ENCODE data around the gene TRIM77. TPM values are rescaled to one million over a fixed set of nuclear protein-coding genes. Genes with fewer than 3 reads are reported as not detected.
A peak's percentile ranks its signal among the peaks of the same experiment; 100 is the strongest.
"Not testable (repeated sequence)": the region's sequence is repeated elsewhere in the genome, so short reads cannot be mapped to it uniquely, and the experiment has no call there.

Gene TRIM77
- total RNA-seq, 1 experiment from 2014 or later, result not detected

DNA sequence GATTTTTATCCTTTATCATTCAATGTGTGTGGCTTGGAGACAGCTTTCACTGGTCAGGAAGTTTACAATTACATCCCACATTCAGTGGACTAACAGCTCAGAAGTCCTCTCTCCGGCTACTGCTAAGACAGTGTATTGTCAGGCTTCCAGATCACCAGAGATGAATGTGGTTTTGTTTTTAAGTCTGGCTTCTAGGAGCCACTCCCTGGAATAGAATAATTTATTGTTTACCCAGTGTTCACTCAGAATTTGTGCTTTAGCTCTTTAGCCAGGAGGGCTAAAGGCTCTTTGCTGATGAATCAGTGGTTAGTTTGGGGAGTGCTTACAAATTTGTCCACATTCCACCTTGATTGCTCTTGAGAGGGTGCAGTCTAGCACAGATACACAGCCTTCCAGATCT, 26.5 kb downstream of the TRIM77 start:
- no peak overlapping the region for H3K9ac ChIP-seq (ENCODE audit: low read length)
- TF ChIP-seq CTCF (conservative IDR thresholded peaks at IDR 0.05; ENCODE audit: low read depth, low read length) (no peak), EZH2 (IDR thresholded peaks at IDR 0.05; ENCODE audit: low read length, unreplicated experiment) (no peak), EZH2phosphoT487 (IDR thresholded peaks at IDR 0.05; ENCODE audit: borderline replicate concordance, low read length) (no peak)
- no peaks in the 10 kb centered on the region for H3K9me3 ChIP-seq (ENCODE audit: low read length)
- no peak overlapping the region for H3K27ac ChIP-seq (ENCODE audit: low read length)
- no peak overlapping the region for H3K4me2 ChIP-seq (ENCODE audit: low read length)
- H2AFZ ChIP-seq (ENCODE audit: low read length), result no peak overlapping the region
- no peak overlapping the region for H3K4me3 ChIP-seq (ENCODE audit: low read length)
- ChIA-PET CTCF (no interaction called here), POLR2A (ENCODE audit: unreplicated experiment) (no interaction called here)
- intact Hi-C loops (cut with micrococcal nuclease), result no loop called here
- no peaks in the 10 kb centered on the region for H3K79me2 ChIP-seq (ENCODE audit: low read length)
- 0 out of 2 replicates have a peak, but pooled peaks cover 1% of the 10 kb centered on the region for H3K27me3 ChIP-seq (ENCODE audit: low read length)
- H3K4me1 ChIP-seq (ENCODE audit: insufficient read depth, low read length), result no peaks in the 10 kb centered on the region
- no peaks in the 10 kb centered on the region for H3K36me3 ChIP-seq (ENCODE audit: low read depth, low read length)
- H3F3A ChIP-seq (ENCODE audit: low read length, unreplicated experiment), result no peaks in the 10 kb centered on the region
- no peaks in the 10 kb centered on the region for H4K20me1 ChIP-seq (ENCODE audit: low read length)
- DNase-seq (peak; percentile 41), ATAC-seq (peak; percentile 33)
- H3K9me2 ChIP-seq (replicated peaks; ENCODE audit: low read length), result no peaks in the 10 kb centered on the region
- no TSS peak for BruUV-seq (replicated peaks)

DNA sequence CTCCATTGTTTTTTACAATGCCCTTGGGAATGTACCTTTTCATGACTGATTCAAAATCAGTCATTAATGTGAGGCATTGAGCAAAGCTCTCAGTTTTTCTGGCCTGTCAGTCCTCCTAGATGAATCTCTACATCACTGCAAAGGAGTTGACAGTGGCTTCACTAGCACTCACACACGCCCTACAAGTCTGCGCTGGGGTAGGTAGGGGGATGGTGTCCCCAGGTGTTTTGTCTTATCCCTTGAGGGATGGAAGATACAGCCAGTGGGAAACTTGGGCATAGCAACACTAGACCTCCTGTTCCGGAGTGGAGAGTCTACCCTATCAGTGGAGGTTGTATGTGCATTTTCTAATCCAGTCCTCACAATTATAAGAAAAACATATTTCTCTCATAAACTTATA, 27.0 kb downstream of the TRIM77 start:
- Histone ChIP-seq H2AFZ (ENCODE audit: low read length) (no peak overlapping the region), H3K9ac (ENCODE audit: low read length) (no peak overlapping the region), H3K4me2 (ENCODE audit: low read length) (no peak overlapping the region), H3K4me1 (ENCODE audit: insufficient read depth, low read length) (no peaks in the 10 kb centered on the region), H3F3A (ENCODE audit: low read length, unreplicated experiment) (no peaks in the 10 kb centered on the region), H3K36me3 (ENCODE audit: low read depth, low read length) (no peaks in the 10 kb centered on the region), H3K27ac (ENCODE audit: low read length) (no peak overlapping the region), H3K9me3 (ENCODE audit: low read length) (no peaks in the 10 kb centered on the region), H3K27me3 (ENCODE audit: low read length) (0 out of 2 replicates have a peak, but pooled peaks cover 3% of the 10 kb centered on the region), H3K4me3 (ENCODE audit: low read length) (no peak overlapping the region), H4K20me1 (ENCODE audit: low read length) (no peaks in the 10 kb centered on the region), H3K9me2 (replicated peaks; ENCODE audit: low read length) (no peaks in the 10 kb centered on the region), H3K79me2 (ENCODE audit: low read length) (no peaks in the 10 kb centered on the region)
- CTCF ChIA-PET, result no interaction called here
- TF ChIP-seq CTCF (conservative IDR thresholded peaks at IDR 0.05; ENCODE audit: low read depth, low read length) (no peak), EZH2phosphoT487 (IDR thresholded peaks at IDR 0.05; ENCODE audit: borderline replicate concordance, low read length) (no peak), EZH2 (IDR thresholded peaks at IDR 0.05; ENCODE audit: low read length, unreplicated experiment) (no peak)
- POLR2A ChIA-PET (ENCODE audit: unreplicated experiment), result no interaction called here
- DNase-seq (no peak), ATAC-seq (no peak)
- intact Hi-C loops (cut with micrococcal nuclease), result no loop called here
- no TSS peak for BruUV-seq (replicated peaks)

DNA sequence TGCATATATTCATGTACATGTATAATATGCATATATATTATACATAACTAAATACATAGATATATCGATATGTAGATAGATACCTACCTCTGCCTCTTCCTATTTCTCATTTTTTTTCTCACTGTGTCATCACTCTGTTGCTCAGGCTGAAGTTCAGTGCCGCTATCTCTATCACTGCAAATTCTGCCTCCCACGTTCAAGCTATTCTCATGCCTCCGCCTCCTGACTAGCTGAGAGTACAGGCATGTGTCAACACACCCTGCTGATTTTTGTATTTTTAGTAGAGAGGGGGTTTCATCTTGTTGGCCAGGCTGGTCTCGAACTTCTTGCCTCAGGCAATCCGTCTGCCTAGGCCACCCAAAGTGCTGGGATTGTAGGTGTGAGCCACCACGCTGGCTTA, 31.3 kb downstream of the TRIM77 start:
- H3F3A ChIP-seq (ENCODE audit: low read length, unreplicated experiment); BruUV-seq (replicated peaks); H3K4me2 ChIP-seq (ENCODE audit: low read length); H3K27me3 ChIP-seq (ENCODE audit: low read length); intact Hi-C loops (cut with micrococcal nuclease); ATAC-seq; H4K20me1 ChIP-seq (ENCODE audit: low read length); H2AFZ ChIP-seq (ENCODE audit: low read length); H3K9ac ChIP-seq (ENCODE audit: low read length); H3K4me3 ChIP-seq (ENCODE audit: low read length); H3K79me2 ChIP-seq (ENCODE audit: low read length); H3K27ac ChIP-seq (ENCODE audit: low read length); POLR2A ChIA-PET (ENCODE audit: unreplicated experiment); CTCF ChIA-PET; H3K36me3 ChIP-seq (ENCODE audit: low read depth, low read length); H3K4me1 ChIP-seq (ENCODE audit: insufficient read depth, low read length); H3K9me3 ChIP-seq (ENCODE audit: low read length); DNase-seq; H3K9me2 ChIP-seq (replicated peaks; ENCODE audit: low read length): not testable (repeated sequence)

- POLR2A ChIA-PET (ENCODE audit: unreplicated experiment); H3K4me1 ChIP-seq (ENCODE audit: insufficient read depth, low read length); CTCF ChIA-PET; H3K79me2 ChIP-seq (ENCODE audit: low read length); intact Hi-C loops (cut with micrococcal nuclease); H4K20me1 ChIP-seq (ENCODE audit: low read length); ATAC-seq; H3K9me3 ChIP-seq (ENCODE audit: low read length); DNase-seq; H3K27ac ChIP-seq (ENCODE audit: low read length); H3K36me3 ChIP-seq (ENCODE audit: low read depth, low read length); H3K27me3 ChIP-seq (ENCODE audit: low read length); H3K4me2 ChIP-seq (ENCODE audit: low read length); H2AFZ ChIP-seq (ENCODE audit: low read length); H3K9me2 ChIP-seq (replicated peaks; ENCODE audit: low read length); H3F3A ChIP-seq (ENCODE audit: low read length, unreplicated experiment); H3K4me3 ChIP-seq (ENCODE audit: low read length); BruUV-seq (replicated peaks); H3K9ac ChIP-seq (ENCODE audit: low read length): not testable (repeated sequence)
These were observed 34.1 kb downstream of the TRIM77 start for GRCh38 chr11:89744158-89744557.

DNA sequence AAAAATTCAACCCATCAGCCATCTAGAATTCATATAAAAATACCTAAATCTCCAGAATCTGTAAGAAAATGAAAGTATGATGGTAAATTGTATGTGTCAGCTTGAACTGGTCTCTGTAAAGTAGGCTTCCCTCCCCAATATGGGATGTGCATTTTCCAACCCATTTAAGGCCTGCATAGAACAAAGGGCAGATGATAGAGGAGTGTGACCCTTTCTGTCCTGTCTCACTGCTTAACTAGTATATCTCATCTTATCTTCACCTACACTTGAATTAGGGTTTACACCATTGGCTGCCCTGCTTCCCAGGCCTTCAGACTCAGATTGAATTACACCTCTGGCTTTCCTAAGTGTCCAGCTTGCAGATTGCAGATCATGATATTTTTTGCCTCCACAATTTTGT, 40.7 kb downstream of the TRIM77 start:
- H3K9me2 ChIP-seq (replicated peaks; ENCODE audit: low read length); H3F3A ChIP-seq (ENCODE audit: low read length, unreplicated experiment); H3K36me3 ChIP-seq (ENCODE audit: low read depth, low read length); H3K9me3 ChIP-seq (ENCODE audit: low read length); H3K79me2 ChIP-seq (ENCODE audit: low read length); H2AFZ ChIP-seq (ENCODE audit: low read length); H3K27ac ChIP-seq (ENCODE audit: low read length); BruUV-seq (replicated peaks); POLR2A ChIA-PET (ENCODE audit: unreplicated experiment); H3K4me2 ChIP-seq (ENCODE audit: low read length); H3K9ac ChIP-seq (ENCODE audit: low read length); intact Hi-C loops (cut with micrococcal nuclease); DNase-seq; H3K4me1 ChIP-seq (ENCODE audit: insufficient read depth, low read length); H4K20me1 ChIP-seq (ENCODE audit: low read length); H3K4me3 ChIP-seq (ENCODE audit: low read length); CTCF ChIA-PET; ATAC-seq; H3K27me3 ChIP-seq (ENCODE audit: low read length): not testable (repeated sequence)
